Measurements from ENCODE around the gene HUWE1. TPM values are rescaled to one million over a fixed set of nuclear protein-coding genes. Genes with fewer than 3 reads are reported as not detected.

HUWE1 gene
- total RNA-seq, 1 experiment from 2014 or later = 277 TPM

GRCh38 chrX:53550756-53551463 lies 135.6 kb downstream of the HUWE1 start:
- H3K27me3 Mint-ChIP-seq (ENCODE audit: low read depth) = no peaks in the 10 kb centered on the region
- DNase-seq (ENCODE audit: low spot score) (no peak), ATAC-seq (no peak)
- H3K36me3 Mint-ChIP-seq = peaks cover 83% of the 10 kb centered on the region
- no peaks in the 10 kb centered on the region for H3K4me1 Mint-ChIP-seq
- H3K27ac Mint-ChIP-seq = no peak overlapping the region
- no peaks in the 10 kb centered on the region for H3K9me3 Mint-ChIP-seq
- H3K4me3 Mint-ChIP-seq = no peak overlapping the region
- POLR2A ChIA-PET = no interaction called here
- TF ChIP-seq NR3C1 (CRISPR knock-in tag; conservative IDR thresholded peaks at IDR 0.05; ENCODE audit: low read depth) (no peak), NFYB (CRISPR knock-in tag; conservative IDR thresholded peaks at IDR 0.05; ENCODE audit: low read depth) (no peak), ATF6 (CRISPR knock-in tag; IDR thresholded peaks at IDR 0.05) (no peak)
- TF ChIP-seq, protein P1, sequence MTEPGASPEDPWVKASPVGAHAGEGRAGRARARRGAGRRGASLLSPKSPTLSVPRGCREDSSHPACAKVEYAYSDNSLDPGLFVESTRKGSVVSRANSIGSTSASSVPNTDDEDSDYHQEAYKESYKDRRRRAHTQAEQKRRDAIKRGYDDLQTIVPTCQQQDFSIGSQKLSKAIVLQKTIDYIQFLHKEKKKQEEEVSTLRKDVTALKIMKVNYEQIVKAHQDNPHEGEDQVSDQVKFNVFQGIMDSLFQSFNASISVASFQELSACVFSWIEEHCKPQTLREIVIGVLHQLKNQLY (CRISPR knock-in tag; IDR thresholded peaks at IDR 0.05) = no peak
- CTCF ChIA-PET = no interaction called here

- Mint-ChIP-seq H3K27ac (no peak overlapping the region), H3K27me3 (ENCODE audit: low read depth) (no peaks in the 10 kb centered on the region), H3K4me1 (no peaks in the 10 kb centered on the region), H3K9me3 (no peaks in the 10 kb centered on the region), H3K4me3 (no peak overlapping the region), H3K36me3 (peaks cover 92% of the 10 kb centered on the region)
- CTCF ChIA-PET = no interaction called here
- ATAC-seq (no peak), DNase-seq (ENCODE audit: low spot score) (no peak)
- POLR2A ChIA-PET = no interaction called here
- TF ChIP-seq OVOL2 (CRISPR knock-in tag; IDR thresholded peaks at IDR 0.05; ENCODE audit: borderline replicate concordance) (no peak), RELA (CRISPR knock-in tag; IDR thresholded peaks at IDR 0.05; ENCODE audit: borderline replicate concordance) (no peak), HMGXB4 (CRISPR knock-in tag; IDR thresholded peaks at IDR 0.05) (no peak), ZNF396 (CRISPR knock-in tag; IDR thresholded peaks at IDR 0.05; ENCODE audit: borderline replicate concordance) (no peak), SP1 (CRISPR knock-in tag; conservative IDR thresholded peaks at IDR 0.05) (no peak), ZBTB21 (CRISPR knock-in tag; IDR thresholded peaks at IDR 0.05; ENCODE audit: borderline replicate concordance) (no peak), ZMAT4 (CRISPR knock-in tag; IDR thresholded peaks at IDR 0.05) (no peak), ATF3 (CRISPR knock-in tag; conservative IDR thresholded peaks at IDR 0.05) (no peak), SMAD4 (CRISPR knock-in tag; IDR thresholded peaks at IDR 0.05) (no peak), MXD4 (CRISPR knock-in tag; IDR thresholded peaks at IDR 0.05; ENCODE audit: borderline replicate concordance) (no peak), CBFB (CRISPR knock-in tag; IDR thresholded peaks at IDR 0.05; ENCODE audit: low read depth) (no peak), ZNF512 (CRISPR knock-in tag; IDR thresholded peaks at IDR 0.05; ENCODE audit: borderline replicate concordance) (no peak), SOX15 (CRISPR knock-in tag; IDR thresholded peaks at IDR 0.05) (no peak), ZNF317 (CRISPR knock-in tag; IDR thresholded peaks at IDR 0.05; ENCODE audit: borderline replicate concordance, low read depth) (no peak), ZNF671 (CRISPR knock-in tag; IDR thresholded peaks at IDR 0.05) (no peak), TP53 (CRISPR knock-in tag; IDR thresholded peaks at IDR 0.05) (no peak)
- TF ChIP-seq, protein P2, sequence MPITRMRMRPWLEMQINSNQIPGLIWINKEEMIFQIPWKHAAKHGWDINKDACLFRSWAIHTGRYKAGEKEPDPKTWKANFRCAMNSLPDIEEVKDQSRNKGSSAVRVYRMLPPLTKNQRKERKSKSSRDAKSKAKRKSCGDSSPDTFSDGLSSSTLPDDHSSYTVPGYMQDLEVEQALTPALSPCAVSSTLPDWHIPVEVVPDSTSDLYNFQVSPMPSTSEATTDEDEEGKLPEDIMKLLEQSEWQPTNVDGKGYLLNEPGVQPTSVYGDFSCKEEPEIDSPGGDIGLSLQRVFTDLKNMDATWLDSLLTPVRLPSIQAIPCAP (CRISPR knock-in tag; IDR thresholded peaks at IDR 0.05) = no peak
- TF ChIP-seq, protein P3, sequence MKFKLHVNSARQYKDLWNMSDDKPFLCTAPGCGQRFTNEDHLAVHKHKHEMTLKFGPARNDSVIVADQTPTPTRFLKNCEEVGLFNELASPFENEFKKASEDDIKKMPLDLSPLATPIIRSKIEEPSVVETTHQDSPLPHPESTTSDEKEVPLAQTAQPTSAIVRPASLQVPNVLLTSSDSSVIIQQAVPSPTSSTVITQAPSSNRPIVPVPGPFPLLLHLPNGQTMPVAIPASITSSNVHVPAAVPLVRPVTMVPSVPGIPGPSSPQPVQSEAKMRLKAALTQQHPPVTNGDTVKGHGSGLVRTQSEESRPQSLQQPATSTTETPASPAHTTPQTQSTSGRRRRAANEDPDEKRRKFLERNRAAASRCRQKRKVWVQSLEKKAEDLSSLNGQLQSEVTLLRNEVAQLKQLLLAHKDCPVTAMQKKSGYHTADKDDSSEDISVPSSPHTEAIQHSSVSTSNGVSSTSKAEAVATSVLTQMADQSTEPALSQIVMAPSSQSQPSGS (CRISPR knock-in tag; IDR thresholded peaks at IDR 0.05; ENCODE audit: borderline replicate concordance, low read depth) = no peak
- TF ChIP-seq, protein P1 (CRISPR knock-in tag; IDR thresholded peaks at IDR 0.05) = no peak
Observed at GRCh38 chrX:53547668-53548067, 138.9 kb downstream of the HUWE1 start.
